Measurements from ENCODE around the gene DNM3. TPM values are rescaled to one million over a fixed set of nuclear protein-coding genes. Genes with fewer than 3 reads are reported as not detected.

Gene DNM3
- polyA plus RNA-seq (2012; ENCODE audit: insufficient read depth, insufficient read length, low read depth): 0.85 TPM

GRCh38 chr1:171841050-171841910 lies at the start of gene DNM3:
Gene DNM3 (plus strand): TSS chr1:171841498. CDS start chr1:171841657, 159 bp downstream.
- DNase-seq: peak; percentile 90

GRCh38 chr1:171792656-171793369 lies 48.5 kb upstream of the DNM3 start:
- DNase-seq: no peak
- TF ChIP-seq CTCF (IDR thresholded peaks at IDR 0.05; ENCODE audit: low read depth, low read length): no peak

More at GRCh38 chr1:171841050-171841910, at the start of gene DNM3:
- Histone ChIP-seq H3K36me3 (no peaks in the 10 kb centered on the region), H3K4me1 (no peaks in the 10 kb centered on the region), H3K9me3 (no peaks in the 10 kb centered on the region), H3K27me3 (peaks cover 40% of the 10 kb centered on the region), H3K4me3 (ENCODE audit: low read depth, low read length) (peak within 1 kb of the TSS; percentile 65)
- TF ChIP-seq CTCF (IDR thresholded peaks at IDR 0.05; ENCODE audit: low read depth, low read length): no peak

GRCh38 chr1:171793636-171794035 lies 47.7 kb upstream of the DNM3 start:
- H3K36me3 ChIP-seq: peaks cover 81% of the 10 kb centered on the region
- H3K4me3 ChIP-seq (ENCODE audit: low read depth, low read length): no peak overlapping the region
- DNase-seq: no peak
- no peak for TF ChIP-seq CTCF (IDR thresholded peaks at IDR 0.05; ENCODE audit: low read depth, low read length)
- no peaks in the 10 kb centered on the region; the same call in 1 of the 2 replicates for H3K4me1 ChIP-seq
- no peaks in the 10 kb centered on the region for H3K27me3 ChIP-seq
- no peaks in the 10 kb centered on the region for H3K9me3 ChIP-seq

More at GRCh38 chr1:171792656-171793369, 48.5 kb upstream of the DNM3 start:
- no peaks in the 10 kb centered on the region for H3K4me1 ChIP-seq
- H3K27me3 ChIP-seq: no peaks in the 10 kb centered on the region
- no peaks in the 10 kb centered on the region for H3K9me3 ChIP-seq
- H3K4me3 ChIP-seq (ENCODE audit: low read depth, low read length): no peak overlapping the region
- H3K36me3 ChIP-seq: peaks cover 89% of the 10 kb centered on the region

GRCh38 chr1:171794085-171794484 lies 47.2 kb upstream of the DNM3 start:
- H3K36me3 ChIP-seq: peaks cover 76% of the 10 kb centered on the region
- TF ChIP-seq CTCF (IDR thresholded peaks at IDR 0.05; ENCODE audit: low read depth, low read length): no peak
- DNase-seq: no peak
- H3K27me3 ChIP-seq: no peaks in the 10 kb centered on the region
- no peaks in the 10 kb centered on the region for H3K9me3 ChIP-seq
- H3K4me3 ChIP-seq (ENCODE audit: low read depth, low read length): no peak overlapping the region
- peaks cover 3% of the 10 kb centered on the region for H3K4me1 ChIP-seq

GRCh38 chr1:171796592-171796991 lies 44.7 kb upstream of the DNM3 start:
- H3K4me1 ChIP-seq: peaks cover 4% of the 10 kb centered on the region
- H3K36me3 ChIP-seq: peaks cover 55% of the 10 kb centered on the region
- no peak for DNase-seq
- no peaks in the 10 kb centered on the region for H3K9me3 ChIP-seq
- H3K4me3 ChIP-seq (ENCODE audit: low read depth, low read length): no peak overlapping the region
- no peak for TF ChIP-seq CTCF (IDR thresholded peaks at IDR 0.05; ENCODE audit: low read depth, low read length)
- no peaks in the 10 kb centered on the region for H3K27me3 ChIP-seq

Measured in BE2C (cell line).